ENCODE results near the gene MARK4.
"Not testable (repeated sequence)": the region's sequence is repeated elsewhere in the genome, so short reads cannot be mapped to it uniquely, and the experiment has no call there.

GRCh38 chr19:45229056-45229455, 22.0 kb upstream of the MARK4 start:
- not testable (repeated sequence) for TF ChIP-seq CTCF (IDR thresholded peaks at IDR 0.05 in 8 of 11, conservative IDR thresholded peaks at IDR 0.05 in 3 of 11); POLR2A (IDR thresholded peaks at IDR 0.05)

Data from spleen (tissue), 7 donors.